ENCODE measurements around the gene PALLD.

- TF ChIP-seq, protein P1, sequence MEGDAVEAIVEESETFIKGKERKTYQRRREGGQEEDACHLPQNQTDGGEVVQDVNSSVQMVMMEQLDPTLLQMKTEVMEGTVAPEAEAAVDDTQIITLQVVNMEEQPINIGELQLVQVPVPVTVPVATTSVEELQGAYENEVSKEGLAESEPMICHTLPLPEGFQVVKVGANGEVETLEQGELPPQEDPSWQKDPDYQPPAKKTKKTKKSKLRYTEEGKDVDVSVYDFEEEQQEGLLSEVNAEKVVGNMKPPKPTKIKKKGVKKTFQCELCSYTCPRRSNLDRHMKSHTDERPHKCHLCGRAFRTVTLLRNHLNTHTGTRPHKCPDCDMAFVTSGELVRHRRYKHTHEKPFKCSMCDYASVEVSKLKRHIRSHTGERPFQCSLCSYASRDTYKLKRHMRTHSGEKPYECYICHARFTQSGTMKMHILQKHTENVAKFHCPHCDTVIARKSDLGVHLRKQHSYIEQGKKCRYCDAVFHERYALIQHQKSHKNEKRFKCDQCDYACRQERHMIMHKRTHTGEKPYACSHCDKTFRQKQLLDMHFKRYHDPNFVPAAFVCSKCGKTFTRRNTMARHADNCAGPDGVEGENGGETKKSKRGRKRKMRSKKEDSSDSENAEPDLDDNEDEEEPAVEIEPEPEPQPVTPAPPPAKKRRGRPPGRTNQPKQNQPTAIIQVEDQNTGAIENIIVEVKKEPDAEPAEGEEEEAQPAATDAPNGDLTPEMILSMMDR (IDR thresholded peaks at IDR 0.05): no peak
- no peak for TF ChIP-seq POLR2A (IDR thresholded peaks at IDR 0.05)
Measured at GRCh38 chr4:168639914-168640313, 143.1 kb downstream of the PALLD start.
